ENCODE measurements around the gene CNTN1. TPM values are rescaled to one million over a fixed set of nuclear protein-coding genes. Genes with fewer than 3 reads are reported as not detected.

The CNTN1 gene
- total and polyA plus RNA-seq, 2 of the 8 experiments (the other 6 are each of a cell fraction or from before 2014, with no cell fraction given) = 7.2 to 21.8 TPM

DNA sequence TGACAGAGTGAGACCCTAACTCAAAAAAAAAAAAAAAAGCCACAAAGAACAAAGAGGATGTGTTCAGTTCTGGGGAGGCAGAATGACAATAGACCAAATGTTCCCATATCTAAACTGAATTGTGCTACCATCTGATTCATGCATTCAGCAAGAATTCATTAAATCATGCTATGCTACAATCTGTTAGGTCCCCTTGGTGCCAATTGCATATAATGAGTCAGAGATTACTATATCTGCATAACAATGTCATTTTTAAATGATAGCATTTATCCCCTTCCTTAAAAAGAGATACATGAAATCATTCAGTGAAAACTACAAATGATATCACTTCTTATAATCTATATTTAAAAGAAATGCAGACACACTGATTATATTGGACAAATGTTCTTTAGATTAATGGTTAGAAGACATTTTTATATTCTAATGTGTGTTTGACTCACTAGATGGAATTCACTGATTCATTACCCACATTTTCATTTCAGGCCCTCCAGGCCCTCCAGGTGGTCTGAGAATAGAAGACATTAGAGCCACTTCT lies 288.3 kb downstream of the CNTN1 start:
- H3K23me2 ChIP-seq (ENCODE audit: low read depth, low read length) = no peaks in the 10 kb centered on the region
- H3K56ac ChIP-seq (replicated peaks; ENCODE audit: insufficient read length, low read depth, low read length) = no peak overlapping the region
- no peak overlapping the region for H4K5ac ChIP-seq (ENCODE audit: insufficient read length, low read depth, low read length)
- no peak overlapping the region for H3K14ac ChIP-seq (ENCODE audit: insufficient read length)
- H3K18ac ChIP-seq (ENCODE audit: extremely low read depth, low read length) = no peak overlapping the region
- no peaks in the 10 kb centered on the region for H3K27me3 ChIP-seq (replicated peaks in 1 of 4; ENCODE audit: control insufficient read depth in 3 of 4, extremely low read depth in 1 of 4, insufficient read depth in 3 of 4, low read length in 3 of 4)
- H2AFZ ChIP-seq (ENCODE audit: low read length) = no peak overlapping the region
- H2AK5ac ChIP-seq (ENCODE audit: low read depth, low read length) = no peak overlapping the region
- no peak overlapping the region for H3K27ac ChIP-seq (ENCODE audit: low read depth, low read length)
- no peak overlapping the region for H3K4me3 ChIP-seq (ENCODE audit: extremely low read depth in 1 of 4, insufficient read depth in 2 of 4, low read depth in 3 of 4, low read length in 4 of 4)
- FAIRE-seq (no peak), DNase-seq (ENCODE audit: low read depth in 1 of 2, low spot score in 2 of 2) (no peak)
- no peaks in the 10 kb centered on the region for H3K79me2 ChIP-seq (ENCODE audit: control insufficient read depth in 1 of 2, insufficient read depth in 2 of 2, low read length in 2 of 2)
- POLR2A ChIA-PET (ENCODE audit: partially characterized antibody) = no interaction called here
- no peak for TF ChIP-seq BRCA1 (IDR thresholded peaks at IDR 0.05; ENCODE audit: low read depth, low read length)
- no peak for TF ChIP-seq FOSL1 (IDR thresholded peaks at IDR 0.05; ENCODE audit: insufficient read depth, low read depth, low read length)
- no peak for TF ChIP-seq NANOG (IDR thresholded peaks at IDR 0.05; ENCODE audit: insufficient read depth, low read depth, low read length, poor library complexity, severe bottlenecking)
- TF ChIP-seq, protein P1, sequence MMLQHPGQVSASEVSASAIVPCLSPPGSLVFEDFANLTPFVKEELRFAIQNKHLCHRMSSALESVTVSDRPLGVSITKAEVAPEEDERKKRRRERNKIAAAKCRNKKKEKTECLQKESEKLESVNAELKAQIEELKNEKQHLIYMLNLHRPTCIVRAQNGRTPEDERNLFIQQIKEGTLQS (IDR thresholded peaks at IDR 0.05; ENCODE audit: insufficient read depth, low read depth, low read length) = no peak
- TF ChIP-seq ASH2L (IDR thresholded peaks at IDR 0.05; ENCODE audit: low read length) = no peak
- no peak for TF ChIP-seq GTF2F1 (IDR thresholded peaks at IDR 0.05; ENCODE audit: borderline replicate concordance, low read depth, low read length)
- TF ChIP-seq EZH2 (IDR thresholded peaks at IDR 0.05; ENCODE audit: low read depth, low read length, severe bottlenecking) = no peak
- no peak for TF ChIP-seq TBP (IDR thresholded peaks at IDR 0.05; ENCODE audit: low read depth, low read length)
- no peak for TF ChIP-seq TAF7 (optimal IDR thresholded peaks at IDR 0.05; ENCODE audit: borderline replicate concordance, low read depth, low read length)
- TF ChIP-seq CREB1 (IDR thresholded peaks at IDR 0.05) = no peak
- H2BK5ac ChIP-seq (ENCODE audit: low read depth, low read length) = no peak overlapping the region
- H3K23ac ChIP-seq (ENCODE audit: insufficient read length) = no peak overlapping the region
- no peaks in the 10 kb centered on the region for H4K20me1 ChIP-seq (replicated peaks in 1 of 2; ENCODE audit: control insufficient read depth in 1 of 2, insufficient read depth in 2 of 2, low read length in 2 of 2)
- no peak overlapping the region for H3K9ac ChIP-seq (replicated peaks in 1 of 4; ENCODE audit: extremely low read depth in 1 of 4, low read depth in 3 of 4, low read length in 3 of 4)
- H2BK15ac ChIP-seq (ENCODE audit: low read length) = no peak overlapping the region
- H2BK12ac ChIP-seq (ENCODE audit: low read depth, low read length) = no peak overlapping the region
- no peaks in the 10 kb centered on the region for H3K9me3 ChIP-seq (ENCODE audit: insufficient read depth in 2 of 2, low read depth in 1 of 2, low read length in 1 of 2)
- CTCF ChIA-PET (ENCODE audit: partially characterized antibody) = no interaction called here
- no peaks in the 10 kb centered on the region for H3K79me1 ChIP-seq (ENCODE audit: low read depth, low read length)
- H3K36me3 ChIP-seq (ENCODE audit: control insufficient read depth in 2 of 4, insufficient read depth in 4 of 4, low read length in 3 of 4) = no peaks in the 10 kb centered on the region
- H3K4ac ChIP-seq (replicated peaks; ENCODE audit: insufficient read length, low read depth, low read length) = no peak overlapping the region
- no peak overlapping the region for H2BK20ac ChIP-seq (ENCODE audit: low read length)
- H4K91ac ChIP-seq (replicated peaks; ENCODE audit: insufficient read length, low read length) = no peak overlapping the region
- no peaks in the 10 kb centered on the region; a peak in 1 of 7 replicates for H3K4me1 ChIP-seq (replicated peaks in 1 of 4; ENCODE audit: control insufficient read depth in 3 of 4, insufficient read depth in 4 of 4, low read length in 3 of 4)
- no peak overlapping the region for H4K8ac ChIP-seq (ENCODE audit: extremely low read depth, insufficient read depth, low read length)
- no peak overlapping the region for H2BK120ac ChIP-seq (replicated peaks; ENCODE audit: low read depth, low read length)
- H3K4me2 ChIP-seq (ENCODE audit: insufficient read depth in 1 of 2, low read depth in 2 of 2, low read length in 2 of 2) = no peak overlapping the region

Data from H1 (cell line).